ENCODE measurements around the gene INF2.

DNA sequence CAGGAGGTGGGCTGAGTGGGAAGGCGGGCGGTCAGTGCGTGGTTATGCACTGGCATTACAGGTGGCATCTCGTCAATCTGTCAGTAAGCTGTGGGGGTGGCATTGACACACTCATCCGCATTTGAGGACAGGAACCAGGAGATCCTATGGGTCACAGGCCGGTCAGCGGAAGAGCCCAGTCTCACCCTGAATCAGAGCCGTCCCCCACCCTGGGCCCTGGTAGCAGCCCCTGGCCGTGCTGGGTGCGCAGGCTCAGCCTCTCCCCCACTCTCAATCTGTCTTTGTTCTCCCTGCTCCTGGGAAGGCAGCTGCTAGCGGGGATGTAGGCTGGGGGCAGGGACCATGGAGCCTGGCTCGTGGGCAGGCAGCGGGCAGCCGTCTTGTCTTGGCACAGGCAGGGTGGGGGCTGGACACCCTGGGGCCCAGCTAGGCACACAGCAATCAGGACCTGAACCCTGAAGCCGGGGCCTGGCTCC, 5.1 kb downstream of the INF2 start:
- TF ChIP-seq SP1 (IDR thresholded peaks at IDR 0.05) (no peak), TARDBP (IDR thresholded peaks at IDR 0.05) (no peak), NFRKB (IDR thresholded peaks at IDR 0.05) (no peak)

All from HEK293T (cell line).